ENCODE data around the gene WNT3A.

The WNT3A gene

GRCh38 chr1:228109073-228109961 lies 102.5 kb downstream of the WNT3A start, which contains the start of gene MRPL55 (continued):
- TF ChIP-seq HIC1 (tag by site-specific recombination; IDR thresholded peaks at IDR 0.05) = no peak
- no peak for TF ChIP-seq ZNF654 (tag by site-specific recombination; IDR thresholded peaks at IDR 0.05; ENCODE audit: low read depth)
- no peak for TF ChIP-seq ZNF645 (tag by site-specific recombination; IDR thresholded peaks at IDR 0.05)
- TF ChIP-seq ZNF37A (tag by site-specific recombination; IDR thresholded peaks at IDR 0.05) = no peak
- no peak for TF ChIP-seq PRDM6 (tag by site-specific recombination; IDR thresholded peaks at IDR 0.05)
- TF ChIP-seq ZNF366 (tag by site-specific recombination; conservative IDR thresholded peaks at IDR 0.05) = no peak
- TF ChIP-seq ZNF837 (tag by site-specific recombination; IDR thresholded peaks at IDR 0.05) = 0 out of 2 replicates have a peak, but pooled peaks have one; percentile 48
- no peak for TF ChIP-seq ZBTB6 (tag by site-specific recombination; IDR thresholded peaks at IDR 0.05)
- no peak for TF ChIP-seq ZNF596 (tag by site-specific recombination; IDR thresholded peaks at IDR 0.05)
- peak; percentile 52; the same call in 1 of the 2 replicates for TF ChIP-seq OVOL3 (tag by site-specific recombination; IDR thresholded peaks at IDR 0.05)
- TF ChIP-seq SETDB1 (IDR thresholded peaks at IDR 0.05; ENCODE audit: insufficient read length, low read length) = no peak
- peak; percentile 98 for TF ChIP-seq KLF1 (tag by site-specific recombination; IDR thresholded peaks at IDR 0.05)
- TF ChIP-seq ZBTB49 (tag by site-specific recombination; IDR thresholded peaks at IDR 0.05; ENCODE audit: low read depth) = no peak
- TF ChIP-seq ZNF324 (tag by site-specific recombination; IDR thresholded peaks at IDR 0.05) = peak; percentile 84
- peak; percentile 59; the same call in 1 of the 2 replicates for TF ChIP-seq ZNF121 (tag by site-specific recombination; IDR thresholded peaks at IDR 0.05)
- no peak for TF ChIP-seq ZNF292 (tag by site-specific recombination; IDR thresholded peaks at IDR 0.05; ENCODE audit: borderline replicate concordance, low read depth)
- TF ChIP-seq ZNF776 (tag by site-specific recombination; IDR thresholded peaks at IDR 0.05; ENCODE audit: borderline replicate concordance) = no peak
- peak; percentile 85 for TF ChIP-seq ZBTB48 (tag by site-specific recombination; IDR thresholded peaks at IDR 0.05)
- no peak for TF ChIP-seq ZNF354C (tag by site-specific recombination; IDR thresholded peaks at IDR 0.05; ENCODE audit: borderline replicate concordance, low read depth)
- no peak for TF ChIP-seq ZNF521 (tag by site-specific recombination; IDR thresholded peaks at IDR 0.05)
- no peak for TF ChIP-seq ZNF571 (tag by site-specific recombination; IDR thresholded peaks at IDR 0.05)
- TF ChIP-seq HOXD13 (CRISPR knock-in tag; IDR thresholded peaks at IDR 0.05; ENCODE audit: borderline replicate concordance) = no peak
- TF ChIP-seq ZNF664 (tag by site-specific recombination; IDR thresholded peaks at IDR 0.05) = no peak
- peak; percentile 94 for TF ChIP-seq KLF17 (tag by site-specific recombination; IDR thresholded peaks at IDR 0.05)
- no peak for TF ChIP-seq ZNF658 (tag by site-specific recombination; IDR thresholded peaks at IDR 0.05)
- no peak for TF ChIP-seq ZNF214 (tag by site-specific recombination; IDR thresholded peaks at IDR 0.05; ENCODE audit: borderline replicate concordance)
- TF ChIP-seq GFI1B (tag by site-specific recombination; IDR thresholded peaks at IDR 0.05) = no peak
- no peak for TF ChIP-seq ZNF777 (tag by site-specific recombination; IDR thresholded peaks at IDR 0.05; ENCODE audit: borderline replicate concordance)
- TF ChIP-seq ZNF311 (tag by site-specific recombination; IDR thresholded peaks at IDR 0.05; ENCODE audit: borderline replicate concordance) = no peak
- TF ChIP-seq ZNF211 (tag by site-specific recombination; IDR thresholded peaks at IDR 0.05; ENCODE audit: low read depth) = no peak
